AG04449 (cell line): ENCODE data around the gene DOCK2.
A peak's percentile ranks its signal among the peaks of the same experiment; 100 is the strongest.

ENCODE experiments used
- CTCF ChIA-PET: fragments of 350-600 bp; formaldehyde crosslinking; extraction: SDS; loops from one replicate; lab custom pipeline; 2021; ENCODE audit warnings: antibody characterized with exemption; lab: Yijun Ruan, JAX
- POLR2A ChIA-PET: fragments of 400-600, 350-600 bp; formaldehyde crosslinking; extraction: SDS; loops from one replicate; lab custom pipeline; 2020; ENCODE audit warnings: antibody characterized with exemption, inconsistent platforms; lab: Yijun Ruan, JAX
- DNase-seq: peaks from one replicate; pipeline ENCODE4 v3.0.0-alpha.2; 2010; ENCODE audit warnings: low read depth, low spot score
- H3K4me3 ChIP-seq: 2 replicates; pipeline ENCODE4 v1.5.1; 2011; ENCODE audit warnings: low read depth, mild to moderate bottlenecking, control low read depth, low read length
- CTCF ChIP-seq: IDR thresholded peaks from one replicate; pipeline ENCODE4 v1.5.1; 2011; ENCODE audit warnings: mild to moderate bottlenecking, moderate library complexity, low read length, control low read depth, inconsistent platforms; ENCODE audit not compliant: insufficient read depth; ENCODE audit errors: missing control alignments

The DOCK2 gene

GRCh38 chr5:170120576-170120975 lies 483.5 kb downstream of the DOCK2 start:
- peak; percentile 90 for DNase-seq

GRCh38 chr5:170121321-170121720 lies 484.2 kb downstream of the DOCK2 start:
- ChIA-PET POLR2A (interaction anchor here (0.6 kb wide), 1 partner anchor 934 kb away, joined by 5 read pairs; no protein-coding TSS in a partner anchor), CTCF (interaction anchor here (0.7 to 1.9 kb wide), 5 partner anchors 13 to 62 kb away, joined by 3 to 9 read pairs (median 6); no protein-coding TSS in a partner anchor)
- no peak overlapping the region for H3K4me3 ChIP-seq
- TF ChIP-seq CTCF = no peak
- DNase-seq = no peak

More at GRCh38 chr5:170120576-170120975, 483.5 kb downstream of the DOCK2 start:
- ChIA-PET POLR2A (interaction anchor here (0.6 kb wide), 1 partner anchor 934 kb away, joined by 5 read pairs; no protein-coding TSS in a partner anchor), CTCF (interaction anchor here (0.7 to 1.3 kb wide), 3 partner anchors 20 to 63 kb away, joined by 3 to 9 read pairs (median 6); no protein-coding TSS in a partner anchor)
- TF ChIP-seq CTCF = no peak
- no peak overlapping the region for H3K4me3 ChIP-seq

- POLR2A ChIA-PET = no interaction called here
Observed at GRCh38 chr5:170126061-170126460, 489.0 kb downstream of the DOCK2 start.

GRCh38 chr5:170126626-170127025 lies 489.6 kb downstream of the DOCK2 start:
- POLR2A ChIA-PET = no interaction called here
- CTCF ChIA-PET = interaction anchor here (1.5 kb wide), 1 partner anchor 27 kb away, joined by 4 read pairs; no protein-coding TSS in a partner anchor
- no peak for TF ChIP-seq CTCF

More at GRCh38 chr5:170126061-170126460, 489.0 kb downstream of the DOCK2 start:
- no peak for TF ChIP-seq CTCF
- H3K4me3 ChIP-seq = no peak overlapping the region
- no peak for DNase-seq
- CTCF ChIA-PET = interaction anchor here (1.5 kb wide), 1 partner anchor 26 kb away, joined by 4 read pairs; no protein-coding TSS in a partner anchor

GRCh38 chr5:170131235-170131634 lies 494.2 kb downstream of the DOCK2 start:
- DNase-seq = no peak
- ChIA-PET CTCF (interaction anchor here (1.7 to 2.8 kb wide), 2 partner anchors 31 to 53 kb away, joined by 5 to 9 read pairs; no protein-coding TSS in a partner anchor), POLR2A (no interaction called here)
- no peak for TF ChIP-seq CTCF
- H3K4me3 ChIP-seq = no peak overlapping the region

More at GRCh38 chr5:170126626-170127025, 489.6 kb downstream of the DOCK2 start:
- H3K4me3 ChIP-seq = no peak overlapping the region
- no peak for DNase-seq

- no peak for DNase-seq
- POLR2A ChIA-PET = no interaction called here
Observed at GRCh38 chr5:170132269-170132975, 495.3 kb downstream of the DOCK2 start.

More at GRCh38 chr5:170132269-170132975, 495.3 kb downstream of the DOCK2 start:
- no peak for TF ChIP-seq CTCF
- CTCF ChIA-PET = interaction anchor here (0.8 to 2.8 kb wide), 5 partner anchors 10 to 54 kb away, joined by 3 to 9 read pairs (median 4); no protein-coding TSS in a partner anchor
- no peak overlapping the region for H3K4me3 ChIP-seq
